Mucosa of descending colon (tissue), 3 donors: ENCODE results near the gene IFI27L1. TPM values are rescaled to one million over a fixed set of nuclear protein-coding genes. Genes with fewer than 3 reads are reported as not detected.
A peak's percentile ranks its signal among the peaks of the same experiment; 100 is the strongest.

Experiments used
- ATAC-seq: fragments of 200-7000 bp; cut with Tn5 transposase; one replicate; pipeline ENCODE4 v1.9.1; 2020; ENCODE audit warnings: mild to moderate bottlenecking, moderate library complexity
- DNase-seq, 3 donors: peaks; one replicate each; pipeline ENCODE4 v3.0.0-alpha.2; 2020
- H3K36me3 ChIP-seq: fragments of 200-600 bp; one replicate; pipeline ENCODE4 v1.8.0; 2021; ENCODE audit warnings: low read depth, mild to moderate bottlenecking
- H3K4me1 ChIP-seq: fragments of 200-600 bp; one replicate; pipeline ENCODE4 v1.8.0; 2021; ENCODE audit warnings: low read depth, mild to moderate bottlenecking
- H3K4me3 ChIP-seq: fragments of 200-600 bp; one replicate; pipeline ENCODE4 v1.8.0; 2021; ENCODE audit warnings: mild to moderate bottlenecking
- H3K9me3 ChIP-seq: fragments of 200-600 bp; one replicate; pipeline ENCODE4 v1.8.0; 2021; ENCODE audit warnings: mild to moderate bottlenecking
- intact Hi-C, 2 donors: fragments of 100-400 bp; cut with DNase I in 1 of 2; cut with micrococcal nuclease in 1 of 2; formaldehyde crosslinking; loops; one replicate each; pipeline versions ENCODE4 v1.11.0 to v1.11.1; 2022; cut with DNase I, micrococcal nuclease
- total RNA-seq, 3 donors: library from RNA; stranded (reverse); fragmentation: NEBNext Ultra II Directional in 2 of 3; extraction: Animal tissue kit (Norgen Biotek cat#: 25700) in 2 of 3; gene quantifications; one replicate each; pipeline versions ENCODE4 v1.2.1 to v1.2.4, GENCODE V29; 2021 to 2023
- TF ChIP-seq, protein P1 (sequence below): fragments of 200-600 bp; IDR thresholded peaks from one replicate; pipeline ENCODE4 v1.8.0; 2022; ENCODE audit warnings: antibody characterized with exemption, mild to moderate bottlenecking
- donor health status: DM: no; HTN: no; CAD: no; lungs with moderate emphysema.
- donor health status: DM: no; HTN: no; CAD: no.
- donor health status: DM: no; HTN: yes; CAD: no.

The IFI27L1 gene
- total RNA-seq, 3 donors from 2014 or later = 19.9 to 29.9 (median 20.6) TPM

DNA sequence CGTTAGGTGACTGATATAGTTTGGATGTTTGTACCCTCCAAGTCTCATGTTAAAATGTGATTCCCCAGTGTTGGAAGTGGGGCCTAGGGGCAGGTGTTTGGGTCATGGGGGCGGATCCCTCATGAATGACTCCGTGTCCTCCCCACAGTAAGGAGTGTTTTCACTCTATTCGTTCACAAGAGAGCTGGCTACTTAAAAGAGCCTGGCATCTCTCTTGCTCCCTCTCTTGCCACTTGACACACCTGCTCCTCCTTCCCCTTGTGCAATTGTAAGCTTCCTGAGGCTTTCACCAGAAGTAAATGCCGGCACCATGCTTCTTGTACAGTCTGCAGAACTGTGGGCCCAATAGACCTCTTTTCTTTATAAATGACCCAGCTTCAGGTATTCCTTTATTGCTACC lies 45.7 kb downstream of the IFI27L1 start:
- TF ChIP-seq, protein P1, sequence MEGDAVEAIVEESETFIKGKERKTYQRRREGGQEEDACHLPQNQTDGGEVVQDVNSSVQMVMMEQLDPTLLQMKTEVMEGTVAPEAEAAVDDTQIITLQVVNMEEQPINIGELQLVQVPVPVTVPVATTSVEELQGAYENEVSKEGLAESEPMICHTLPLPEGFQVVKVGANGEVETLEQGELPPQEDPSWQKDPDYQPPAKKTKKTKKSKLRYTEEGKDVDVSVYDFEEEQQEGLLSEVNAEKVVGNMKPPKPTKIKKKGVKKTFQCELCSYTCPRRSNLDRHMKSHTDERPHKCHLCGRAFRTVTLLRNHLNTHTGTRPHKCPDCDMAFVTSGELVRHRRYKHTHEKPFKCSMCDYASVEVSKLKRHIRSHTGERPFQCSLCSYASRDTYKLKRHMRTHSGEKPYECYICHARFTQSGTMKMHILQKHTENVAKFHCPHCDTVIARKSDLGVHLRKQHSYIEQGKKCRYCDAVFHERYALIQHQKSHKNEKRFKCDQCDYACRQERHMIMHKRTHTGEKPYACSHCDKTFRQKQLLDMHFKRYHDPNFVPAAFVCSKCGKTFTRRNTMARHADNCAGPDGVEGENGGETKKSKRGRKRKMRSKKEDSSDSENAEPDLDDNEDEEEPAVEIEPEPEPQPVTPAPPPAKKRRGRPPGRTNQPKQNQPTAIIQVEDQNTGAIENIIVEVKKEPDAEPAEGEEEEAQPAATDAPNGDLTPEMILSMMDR = no peak
- H3K36me3 ChIP-seq = no peaks in the 10 kb centered on the region
- H3K4me1 ChIP-seq = no peaks in the 10 kb centered on the region
- DNase-seq (no peak), ATAC-seq (no peak)
- H3K4me3 ChIP-seq = no peak overlapping the region
- no peaks in the 10 kb centered on the region for H3K9me3 ChIP-seq
- intact Hi-C loops = no loop called here

- no peak overlapping the region for H3K4me3 ChIP-seq
- no peak for ATAC-seq
- TF ChIP-seq, protein P1 = no peak
- no peaks in the 10 kb centered on the region for H3K4me1 ChIP-seq
- no peak for DNase-seq
- no peaks in the 10 kb centered on the region for H3K9me3 ChIP-seq
- H3K36me3 ChIP-seq = no peaks in the 10 kb centered on the region
- intact Hi-C loops = no loop called here
Measured at GRCh38 chr14:94127330-94127729, 46.2 kb downstream of the IFI27L1 start.

- ATAC-seq (no peak), DNase-seq (no peak)
- TF ChIP-seq, protein P1 = no peak
- Histone ChIP-seq H3K4me3 (no peak overlapping the region), H3K4me1 (no peaks in the 10 kb centered on the region), H3K36me3 (no peaks in the 10 kb centered on the region), H3K9me3 (no peaks in the 10 kb centered on the region)
- intact Hi-C loops = no loop called here
Measured at GRCh38 chr14:94128216-94128839, 47.2 kb downstream of the IFI27L1 start.

DNA sequence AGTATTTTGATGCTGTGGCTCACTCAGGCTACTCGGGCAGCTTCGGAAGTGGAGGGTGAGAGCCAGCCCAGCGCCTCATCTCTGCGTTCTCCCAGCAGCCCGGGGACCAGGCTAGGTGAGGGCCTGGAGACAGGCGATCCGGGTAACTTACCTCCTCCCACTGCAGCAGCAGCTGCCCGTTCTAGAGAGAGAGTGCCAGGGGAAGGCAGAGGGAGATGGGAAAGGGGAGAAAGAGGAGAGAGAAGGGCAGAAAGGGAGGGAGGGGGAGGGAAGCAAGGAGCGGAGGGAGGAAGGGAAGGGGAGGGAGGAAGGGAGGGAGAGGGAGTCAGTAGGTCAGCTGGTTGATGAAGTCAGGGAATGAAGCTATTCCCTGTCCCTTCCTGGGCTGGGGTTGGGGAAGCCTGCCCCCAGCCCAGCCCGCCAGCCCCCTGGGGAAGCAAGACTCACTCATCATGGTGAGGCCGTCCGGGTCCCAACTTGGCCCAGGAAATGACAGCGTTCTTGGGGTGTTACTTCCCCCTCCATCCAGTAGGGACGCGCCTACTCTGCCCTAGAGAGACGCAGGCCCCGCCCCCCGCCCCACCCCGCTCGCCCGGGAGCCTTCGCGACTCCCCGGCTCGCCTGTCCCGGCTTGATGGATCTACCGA lies 48.1 kb downstream of the IFI27L1 start, which contains the start of gene IFI27L2:
Gene IFI27L2, minus strand, starts transcription at position 494 of the 647 bp plus-strand sequence. Its CDS starts 40 bp downstream, at position 454.
- peak; percentile 95 for ATAC-seq
- Histone ChIP-seq H3K36me3 (no peaks in the 10 kb centered on the region), H3K4me3 (no peak within 1 kb of the TSS), H3K4me1 (no peaks in the 10 kb centered on the region), H3K9me3 (no peaks in the 10 kb centered on the region)
- TF ChIP-seq, protein P1 = peak; percentile 32
- DNase-seq = peak; percentile 80 to 82 (median 82)
- intact Hi-C loops = no loop called here

GRCh38 chr14:94129758-94130414 lies 48.8 kb downstream of the IFI27L1 start:
- no peaks in the 10 kb centered on the region for H3K9me3 ChIP-seq
- intact Hi-C loops = loop anchor here in 1 of 2 donors (10.0 kb wide), 1 partner anchor 95 kb away; no protein-coding TSS in a partner anchor
- peak in 1 of 3 donors; percentile 44 for DNase-seq
- ATAC-seq = peak; percentile 34
- H3K4me1 ChIP-seq = no peaks in the 10 kb centered on the region
- no peak overlapping the region for H3K4me3 ChIP-seq
- H3K36me3 ChIP-seq = no peaks in the 10 kb centered on the region
- TF ChIP-seq, protein P1 = no peak
